ENCODE data around the gene TRPM2.

Gene TRPM2

DNA sequence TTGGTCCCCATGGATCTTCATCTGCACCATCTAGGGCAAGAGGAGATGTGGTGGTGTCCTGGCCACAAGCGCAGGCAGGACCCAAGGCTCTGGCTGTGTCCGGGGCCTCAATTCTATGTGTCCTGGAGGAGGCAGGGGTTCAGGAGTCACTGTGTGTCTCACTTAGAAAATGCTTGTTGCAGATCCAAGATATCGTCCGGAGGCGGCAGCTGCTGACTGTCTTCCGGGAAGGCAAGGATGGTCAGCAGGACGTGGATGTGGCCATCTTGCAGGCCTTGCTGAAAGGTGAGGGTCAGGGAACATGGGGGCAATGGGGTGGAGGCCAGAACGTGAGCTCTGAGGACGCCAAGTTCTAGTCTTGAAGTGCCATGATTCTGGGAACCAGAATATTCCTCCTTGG is 29.1 kb downstream of the TRPM2 start:
- TF ChIP-seq, protein P1, sequence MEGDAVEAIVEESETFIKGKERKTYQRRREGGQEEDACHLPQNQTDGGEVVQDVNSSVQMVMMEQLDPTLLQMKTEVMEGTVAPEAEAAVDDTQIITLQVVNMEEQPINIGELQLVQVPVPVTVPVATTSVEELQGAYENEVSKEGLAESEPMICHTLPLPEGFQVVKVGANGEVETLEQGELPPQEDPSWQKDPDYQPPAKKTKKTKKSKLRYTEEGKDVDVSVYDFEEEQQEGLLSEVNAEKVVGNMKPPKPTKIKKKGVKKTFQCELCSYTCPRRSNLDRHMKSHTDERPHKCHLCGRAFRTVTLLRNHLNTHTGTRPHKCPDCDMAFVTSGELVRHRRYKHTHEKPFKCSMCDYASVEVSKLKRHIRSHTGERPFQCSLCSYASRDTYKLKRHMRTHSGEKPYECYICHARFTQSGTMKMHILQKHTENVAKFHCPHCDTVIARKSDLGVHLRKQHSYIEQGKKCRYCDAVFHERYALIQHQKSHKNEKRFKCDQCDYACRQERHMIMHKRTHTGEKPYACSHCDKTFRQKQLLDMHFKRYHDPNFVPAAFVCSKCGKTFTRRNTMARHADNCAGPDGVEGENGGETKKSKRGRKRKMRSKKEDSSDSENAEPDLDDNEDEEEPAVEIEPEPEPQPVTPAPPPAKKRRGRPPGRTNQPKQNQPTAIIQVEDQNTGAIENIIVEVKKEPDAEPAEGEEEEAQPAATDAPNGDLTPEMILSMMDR (IDR thresholded peaks at IDR 0.05; ENCODE audit: borderline replicate concordance, insufficient read depth, low read depth, low read length) = no peak
- no peak overlapping the region for H3K4me3 ChIP-seq (ENCODE audit: low read depth, low read length)

DNA sequence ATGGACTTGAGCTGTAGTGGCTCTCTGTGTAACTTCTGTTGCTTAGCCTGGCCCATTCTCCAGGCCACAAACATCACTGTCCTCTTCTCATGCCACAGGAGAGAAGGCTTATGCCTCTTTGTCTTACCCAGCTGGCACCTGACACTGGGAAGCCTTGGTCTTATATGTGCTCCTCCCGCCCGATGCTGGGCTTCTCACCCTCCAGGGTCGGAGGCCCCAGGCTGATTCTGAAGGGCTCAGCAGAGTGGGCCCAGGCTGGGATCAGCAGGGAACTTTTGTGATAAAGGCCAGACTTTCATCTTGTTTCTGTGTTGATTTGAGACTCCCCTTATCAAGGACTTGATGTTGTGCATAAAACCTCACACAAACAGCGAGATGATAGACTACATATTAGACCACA is 29.8 kb downstream of the TRPM2 start:
- H3K4me3 ChIP-seq (ENCODE audit: low read depth, low read length) = no peak overlapping the region
- TF ChIP-seq, protein P1 (IDR thresholded peaks at IDR 0.05; ENCODE audit: borderline replicate concordance, insufficient read depth, low read depth, low read length) = no peak

DNA sequence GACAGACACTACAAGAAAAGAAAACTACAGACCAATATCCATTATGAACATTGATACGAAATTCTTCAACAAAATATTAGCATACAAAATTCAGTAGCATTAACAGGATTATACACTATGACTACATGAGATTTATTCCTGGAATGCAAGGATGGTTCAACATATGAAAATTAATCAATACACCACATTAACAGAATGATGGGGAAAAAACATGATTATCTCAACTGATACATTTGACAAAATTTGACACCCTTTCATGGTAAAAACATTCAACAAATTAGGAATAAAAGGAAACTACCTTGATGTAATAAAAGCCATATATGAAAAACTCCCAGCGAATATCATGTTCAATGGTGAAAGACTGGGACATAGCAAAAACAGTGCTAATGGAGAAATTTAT is 31.5 kb downstream of the TRPM2 start:
- H3K4me3 ChIP-seq (ENCODE audit: low read depth, low read length) = no peak overlapping the region
- TF ChIP-seq, protein P1 (IDR thresholded peaks at IDR 0.05; ENCODE audit: borderline replicate concordance, insufficient read depth, low read depth, low read length) = no peak

DNA sequence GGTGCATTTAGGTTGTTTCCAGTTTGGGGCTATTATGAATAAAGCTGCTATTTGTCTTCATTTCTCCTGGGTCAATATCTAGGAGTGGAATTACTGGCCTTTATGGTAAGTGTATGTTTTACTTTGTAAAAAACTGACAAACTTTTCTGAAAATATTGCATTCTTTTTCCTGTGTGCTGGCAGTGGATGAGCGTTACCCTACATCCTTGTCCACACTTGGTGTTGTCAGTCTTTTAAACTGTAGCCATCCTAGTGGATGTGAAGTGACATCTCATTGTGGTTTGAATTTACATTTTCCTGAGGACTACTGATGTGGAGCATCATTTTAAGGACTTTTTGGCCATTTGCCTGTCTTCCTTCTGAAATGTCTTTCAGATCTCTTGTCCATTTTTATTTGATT is 35.9 kb downstream of the TRPM2 start:
- TF ChIP-seq, protein P1 (IDR thresholded peaks at IDR 0.05; ENCODE audit: borderline replicate concordance, insufficient read depth, low read depth, low read length) = no peak

DNA sequence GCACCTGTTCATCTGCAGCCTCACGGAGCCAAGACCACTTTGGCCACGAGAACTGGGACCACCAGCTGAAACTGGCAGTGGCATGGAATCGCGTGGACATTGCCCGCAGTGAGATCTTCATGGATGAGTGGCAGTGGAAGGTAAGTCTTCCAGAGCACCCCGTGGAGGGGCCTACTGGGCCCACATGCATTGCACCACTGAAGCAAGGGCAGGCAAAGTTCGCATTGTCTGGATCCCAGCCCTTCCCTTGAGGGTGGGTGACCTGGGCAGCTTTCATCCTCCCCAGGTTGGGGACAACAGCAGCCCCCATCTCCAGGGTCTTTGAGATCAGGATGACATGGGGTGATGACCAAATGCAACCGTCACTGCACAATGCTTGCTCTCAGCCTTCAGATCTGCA is 37.5 kb downstream of the TRPM2 start:
- H3K4me3 ChIP-seq (ENCODE audit: low read depth, low read length) = no peak overlapping the region
- TF ChIP-seq, protein P1 (IDR thresholded peaks at IDR 0.05; ENCODE audit: borderline replicate concordance, insufficient read depth, low read depth, low read length) = no peak

More for the DNA sequence above, 35.9 kb downstream of the TRPM2 start:
- H3K4me3 ChIP-seq (ENCODE audit: low read depth, low read length) = no peak overlapping the region

DNA sequence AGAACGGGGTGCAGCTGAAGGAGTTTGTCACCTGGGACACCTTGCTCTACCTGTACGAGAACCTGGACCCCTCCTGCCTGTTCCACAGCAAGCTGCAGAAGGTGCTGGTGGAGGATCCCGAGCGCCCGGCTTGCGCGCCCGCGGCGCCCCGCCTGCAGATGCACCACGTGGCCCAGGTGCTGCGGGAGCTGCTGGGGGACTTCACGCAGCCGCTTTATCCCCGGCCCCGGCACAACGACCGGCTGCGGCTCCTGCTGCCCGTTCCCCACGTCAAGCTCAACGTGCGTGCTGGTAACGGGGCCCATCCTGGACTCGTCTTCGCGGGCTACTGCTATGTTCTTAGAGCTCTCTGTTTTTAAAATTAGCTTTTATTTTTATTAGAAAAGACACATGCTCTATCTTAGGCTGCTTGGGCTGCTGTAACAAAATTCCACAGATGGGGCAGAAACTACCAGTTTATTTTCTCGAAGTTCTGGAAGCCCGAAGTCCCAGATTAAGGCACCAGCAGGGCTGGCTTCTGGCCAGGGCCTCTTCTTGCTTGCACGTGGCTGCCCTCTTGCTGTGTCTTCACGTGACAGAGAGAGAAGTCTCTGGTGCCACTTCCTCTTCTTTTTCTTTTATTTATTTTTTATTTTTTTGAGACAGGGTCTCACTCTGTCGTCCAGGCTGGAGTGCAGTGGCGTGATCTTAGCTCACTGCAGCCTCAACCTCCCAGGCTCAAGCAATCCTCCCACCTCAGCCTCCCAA is 38.1 kb downstream of the TRPM2 start:
- no peak overlapping the region for H3K4me3 ChIP-seq (ENCODE audit: low read depth, low read length)
- TF ChIP-seq, protein P1 (IDR thresholded peaks at IDR 0.05; ENCODE audit: borderline replicate concordance, insufficient read depth, low read depth, low read length) = no peak

DNA sequence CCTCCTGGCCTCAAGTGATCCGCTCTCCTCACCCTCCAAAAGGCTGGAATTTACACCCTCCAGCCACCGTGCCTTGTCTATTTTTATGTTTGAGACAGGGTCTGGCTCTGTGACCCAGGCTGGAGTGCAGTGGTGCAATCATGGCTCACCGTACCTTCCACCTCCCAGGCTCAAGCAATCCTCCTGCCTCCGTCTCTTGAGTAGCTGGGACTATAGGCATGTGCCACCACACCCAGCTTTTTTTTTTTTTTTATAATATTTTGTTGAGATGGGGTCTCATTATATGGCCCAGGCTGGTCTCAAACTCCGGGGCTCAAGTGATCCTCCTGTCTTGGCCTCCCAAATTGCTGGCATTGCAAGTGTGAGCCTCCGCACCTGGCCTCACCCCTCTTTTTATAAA is 38.8 kb downstream of the TRPM2 start:
- H3K4me3 ChIP-seq (ENCODE audit: low read depth, low read length) = no peak overlapping the region
- TF ChIP-seq, protein P1 (IDR thresholded peaks at IDR 0.05; ENCODE audit: borderline replicate concordance, insufficient read depth, low read depth, low read length) = no peak

All from GM12875 (cell line).